OCI-LY3 (cell line): ENCODE results near the gene OTOGL.

Experiments
- H2AFZ ChIP-seq: fragments of 200-600, 300-600 bp; shearing (Covaris generic); 2 replicates; pipeline ENCODE4 v1.6.0; 2014; ENCODE audit warnings: antibody characterized with exemption, low read depth, low read length
- H3K27ac ChIP-seq: fragments of 200-600, 300-600 bp; sonication (generic); 2 replicates; pipeline ENCODE4 v1.5.1; 2014; ENCODE audit warnings: mild to moderate bottlenecking, low read length, moderate library complexity, mixed read lengths
- H3K27me3 ChIP-seq: fragments of 200-600, 300-600 bp; sonication (generic); 2 replicates; pipeline ENCODE4 v1.6.1; 2014; ENCODE audit warnings: low read depth, low read length, mixed read lengths
- H3K36me3 ChIP-seq: fragments of 200-600, 300-600 bp; sonication (generic); replicated peaks from 2 replicates; pipeline ENCODE3; 2014; ENCODE audit warnings: low read depth, low read length, mixed read lengths
- H3K4me1 ChIP-seq: fragments of 300-600, 200-600 bp; sonication (generic); 2 replicates; pipeline ENCODE4 v1.6.1; 2014; ENCODE audit warnings: low read length, mixed read lengths
- H3K4me2 ChIP-seq: fragments of 200-600, 300-600 bp; sonication (generic); 2 replicates; pipeline ENCODE4 v1.6.1; 2014; ENCODE audit warnings: low read length, mixed read lengths
- H3K4me3 ChIP-seq: fragments of 300-600, 200-600 bp; sonication (generic); 2 replicates; pipeline ENCODE4 v1.5.1; 2014; ENCODE audit warnings: antibody characterized with exemption, mild to moderate bottlenecking, low read length, moderate library complexity
- H3K79me2 ChIP-seq: fragments of 300-600, 200-600 bp; shearing (Covaris generic); 2 replicates; pipeline ENCODE4 v1.6.1; 2014; ENCODE audit warnings: mild to moderate bottlenecking, low read length, mixed read lengths
- H3K9ac ChIP-seq: fragments of 300-600, 200-600 bp; shearing (Covaris generic); 2 replicates; pipeline ENCODE4 v1.6.0; 2014; ENCODE audit warnings: mild to moderate bottlenecking, low read length, moderate library complexity
- H3K9me3 ChIP-seq: fragments of 200-600, 300-600 bp; shearing (Covaris generic); 2 replicates; pipeline ENCODE4 v1.6.1; 2014; ENCODE audit warnings: low read length, mixed read lengths; ENCODE audit not compliant: insufficient read depth
- H4K20me1 ChIP-seq: fragments of 200-600, 300-600 bp; sonication (generic); 2 replicates; pipeline ENCODE4 v1.6.1; 2016; ENCODE audit warnings: low read length, mixed read lengths; ENCODE audit not compliant: insufficient read depth
- CTCF ChIP-seq: fragments of 200-600, 300-600 bp; sonication (generic); IDR thresholded peaks from 2 replicates; pipeline ENCODE4 v1.5.1; 2014; ENCODE audit warnings: antibody characterized with exemption, low read length, low read depth
- EZH2phosphoT487 ChIP-seq: fragments of 200-600 bp; shearing (Covaris generic); IDR thresholded peaks from 2 replicates; pipeline ENCODE4 v1.6.1; 2018; ENCODE audit warnings: antibody characterized with exemption, mixed run types, low read depth

OTOGL gene

GRCh38 chr12:80359703-80360102 lies 260.4 kb downstream of the OTOGL start:
- H3K27me3 ChIP-seq = no peaks in the 10 kb centered on the region
- H3K27ac ChIP-seq = no peak overlapping the region
- no peak overlapping the region for H2AFZ ChIP-seq
- no peaks in the 10 kb centered on the region for H4K20me1 ChIP-seq
- no peak for TF ChIP-seq EZH2phosphoT487
- no peak for TF ChIP-seq CTCF
- no peaks in the 10 kb centered on the region for H3K36me3 ChIP-seq
- no peak overlapping the region for H3K4me2 ChIP-seq
- H3K4me1 ChIP-seq = peaks cover 10% of the 10 kb centered on the region
- H3K79me2 ChIP-seq = no peaks in the 10 kb centered on the region
- H3K9me3 ChIP-seq = no peaks in the 10 kb centered on the region
- H3K4me3 ChIP-seq = no peak overlapping the region
- H3K9ac ChIP-seq = no peak overlapping the region

- H3K27me3 ChIP-seq = no peaks in the 10 kb centered on the region
- no peak for TF ChIP-seq EZH2phosphoT487
- H3K9ac ChIP-seq = no peak overlapping the region
- no peak overlapping the region for H3K4me2 ChIP-seq
- H3K4me3 ChIP-seq = no peak overlapping the region
- no peaks in the 10 kb centered on the region for H3K9me3 ChIP-seq
- H2AFZ ChIP-seq = no peak overlapping the region
- no peaks in the 10 kb centered on the region for H3K79me2 ChIP-seq
- no peak overlapping the region for H3K27ac ChIP-seq
- no peaks in the 10 kb centered on the region for H3K36me3 ChIP-seq
- no peaks in the 10 kb centered on the region for H4K20me1 ChIP-seq
- H3K4me1 ChIP-seq = no peaks in the 10 kb centered on the region
These were observed 264.7 kb downstream of the OTOGL start for GRCh38 chr12:80364056-80364455.

- TF ChIP-seq CTCF (no peak), EZH2phosphoT487 (no peak)
- Histone ChIP-seq H3K4me3 (no peak overlapping the region), H3K27me3 (no peaks in the 10 kb centered on the region), H3K9me3 (no peaks in the 10 kb centered on the region), H4K20me1 (no peaks in the 10 kb centered on the region), H3K36me3 (no peaks in the 10 kb centered on the region), H2AFZ (no peak overlapping the region), H3K4me2 (no peak overlapping the region), H3K79me2 (no peaks in the 10 kb centered on the region), H3K4me1 (no peaks in the 10 kb centered on the region), H3K27ac (no peak overlapping the region), H3K9ac (no peak overlapping the region)
These were observed 274.3 kb downstream of the OTOGL start for GRCh38 chr12:80373666-80374065.

GRCh38 chr12:80374615-80375014 lies 275.3 kb downstream of the OTOGL start:
- H2AFZ ChIP-seq = no peak overlapping the region
- no peak for TF ChIP-seq CTCF
- TF ChIP-seq EZH2phosphoT487 = no peak
- no peaks in the 10 kb centered on the region for H3K9me3 ChIP-seq
- no peak overlapping the region for H3K4me3 ChIP-seq
- no peaks in the 10 kb centered on the region for H3K4me1 ChIP-seq
- H3K27me3 ChIP-seq = no peaks in the 10 kb centered on the region
- no peak overlapping the region for H3K9ac ChIP-seq
- H4K20me1 ChIP-seq = no peaks in the 10 kb centered on the region
- no peak overlapping the region for H3K4me2 ChIP-seq
- no peaks in the 10 kb centered on the region for H3K79me2 ChIP-seq
- H3K27ac ChIP-seq = no peak overlapping the region
- no peaks in the 10 kb centered on the region for H3K36me3 ChIP-seq
